Gastroesophageal sphincter (tissue), 4 donors: Measurements from ENCODE around the gene PTPRD. TPM values are rescaled to one million over a fixed set of nuclear protein-coding genes. Genes with fewer than 3 reads are reported as not detected.

Experiments
- ATAC-seq: fragments of 150-250 bp; one replicate; pipeline ENCODE4 v1.9.1; 2016; ENCODE audit warnings: mild to moderate bottlenecking, moderate library complexity
- H3K27ac ChIP-seq, 4 donors: fragments of 200-600 bp; sonication (generic) in 3 of 4; 1 replicate in 3 of 4; 2 replicates in 1 of 4; pipeline ENCODE4 v1.5.1; 2016 to 2019
- H3K27me3 ChIP-seq: fragments of 200-600 bp; sonication (generic); one replicate; pipeline ENCODE4 v1.5.1; 2019
- H3K36me3 ChIP-seq, 2 donors: fragments of 200-600 bp; sonication (generic); one replicate each; pipeline ENCODE4 v1.5.1; 2019; ENCODE audit warnings: control low read depth in 1 of 2
- H3K4me1 ChIP-seq, 3 donors: fragments of 200-600 bp; sonication (generic); 1 replicate in 2 of 3; 2 replicates in 1 of 3; pipeline ENCODE4 v1.5.1; 2016 to 2019; ENCODE audit warnings: control low read depth in 2 of 3
- H3K4me3 ChIP-seq, 2 donors: fragments of 200-600 bp; sonication (generic); one replicate each; pipeline ENCODE4 v1.5.1; 2019; ENCODE audit warnings: mild to moderate bottlenecking in 1 of 2, moderate library complexity in 1 of 2
- H3K9me3 ChIP-seq, 3 donors: fragments of 200-600 bp; sonication (generic); one replicate each; pipeline ENCODE4 v1.5.1; 2017 to 2019; ENCODE audit warnings: control low read depth in 2 of 3
- CTCF ChIP-seq, 4 experiments: fragments of 200-600 bp in 2 of 4; fragments of 450-650 bp in 2 of 4; sonication (generic) in 1 of 4; IDR thresholded peaks; one replicate each; pipeline ENCODE4 v1.5.1; 2017 to 2019; ENCODE audit warnings: antibody characterized with exemption in 4 of 4, mild to moderate bottlenecking in 2 of 4, moderate library complexity in 2 of 4
- EP300 ChIP-seq: sonication (generic); formaldehyde crosslinking; IDR thresholded peaks from one replicate; pipeline ENCODE4 v1.6.1; 2017; ENCODE audit warnings: antibody characterized with exemption, mild to moderate bottlenecking
- POLR2A ChIP-seq, 2 donors: fragments of 450-650 bp; IDR thresholded peaks; one replicate each; pipeline ENCODE4 v1.6.1; 2017; ENCODE audit warnings: antibody characterized with exemption in 2 of 2, mild to moderate bottlenecking in 2 of 2, moderate library complexity in 1 of 2
- POLR2AphosphoS5 ChIP-seq: sonication (generic); formaldehyde crosslinking; IDR thresholded peaks from one replicate; pipeline ENCODE4 v1.6.1; 2017; ENCODE audit warnings: antibody characterized with exemption
- WGBS, 2 donors: methylation state at CpG; one replicate each; pipeline ENCODE4 v1.1.5; 2018; ENCODE audit warnings: low coverage in 1 of 2; 5-methylcytosine and 5-hydroxymethylcytosine counted together
- total RNA-seq, 4 donors: library from RNA; depleted of rRNA; stranded (reverse); fragments of >200 nt; gene quantifications; one replicate each; pipeline ENCODE4 v1.1.0, GENCODE V29; 2016

The PTPRD gene
- total RNA-seq, 4 donors from 2014 or later: 3.5 to 53.9 (median 15.8) TPM

- H3K9me3 ChIP-seq: no peaks in the 10 kb centered on the region
- H3K4me3 ChIP-seq: no peak overlapping the region
- TF ChIP-seq POLR2AphosphoS5 (no peak), POLR2A (IDR thresholded peaks at IDR 0.05) (no peak), CTCF (IDR thresholded peaks at IDR 0.05) (no peak), EP300 (no peak)
- no peaks in the 10 kb centered on the region for H3K36me3 ChIP-seq
- H3K4me1 ChIP-seq: peaks cover 0 to 11% (median 0%) of the 10 kb centered on the region in 3 donors
- H3K27ac ChIP-seq: no peak overlapping the region
- no peaks in the 10 kb centered on the region for H3K27me3 ChIP-seq
- ATAC-seq: no peak
- WGBS, 2 donors: 91% methylated on average over 1 of the region's 1 CpG; no CpG with 5 or more reads in 1 of the 2 donors
These were observed 558.3 kb downstream of the PTPRD start for GRCh38 chr9:10054456-10054855.

- no peaks in the 10 kb centered on the region for H3K27me3 ChIP-seq
- H3K4me1 ChIP-seq: no peaks in the 10 kb centered on the region
- H3K4me3 ChIP-seq: no peak overlapping the region
- no peaks in the 10 kb centered on the region for H3K9me3 ChIP-seq
- TF ChIP-seq POLR2AphosphoS5 (no peak), POLR2A (IDR thresholded peaks at IDR 0.05) (no peak), EP300 (no peak), CTCF (IDR thresholded peaks at IDR 0.05) (no peak)
- H3K36me3 ChIP-seq: no peaks in the 10 kb centered on the region
- no peak overlapping the region for H3K27ac ChIP-seq
- no peak for ATAC-seq
These were observed 559.9 kb downstream of the PTPRD start for GRCh38 chr9:10052916-10053315.

GRCh38 chr9:10052181-10052580 is 560.6 kb downstream of the PTPRD start:
- H3K27me3 ChIP-seq: no peaks in the 10 kb centered on the region
- no peak overlapping the region for H3K27ac ChIP-seq
- no peaks in the 10 kb centered on the region for H3K4me1 ChIP-seq
- TF ChIP-seq POLR2A (IDR thresholded peaks at IDR 0.05) (no peak), POLR2AphosphoS5 (no peak), CTCF (IDR thresholded peaks at IDR 0.05) (no peak), EP300 (no peak)
- H3K4me3 ChIP-seq: no peak overlapping the region
- no peaks in the 10 kb centered on the region for H3K36me3 ChIP-seq
- WGBS, 2 donors: 71% methylated on average over 1 of the region's 1 CpG; no CpG with 5 or more reads in 1 of the 2 donors
- ATAC-seq: no peak
- H3K9me3 ChIP-seq: no peaks in the 10 kb centered on the region

DNA sequence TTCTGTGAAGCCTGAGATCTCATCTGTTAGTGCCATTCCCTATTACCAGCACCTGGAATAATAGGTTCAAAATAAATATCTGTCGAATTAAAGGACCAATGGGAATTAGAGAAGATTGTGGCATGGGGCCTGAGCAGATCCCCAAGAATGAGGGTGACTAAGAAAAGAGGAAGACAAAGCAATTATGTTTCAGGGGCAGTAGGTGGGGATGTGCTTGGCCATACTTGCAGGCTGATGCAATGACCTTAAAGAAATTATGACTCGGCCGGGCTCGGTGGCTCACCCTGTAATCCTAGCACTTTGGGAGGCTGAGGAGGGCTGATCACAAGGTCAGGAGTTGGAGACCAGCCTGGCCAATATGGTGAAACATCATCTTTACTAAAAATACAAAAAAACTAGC is 562.8 kb downstream of the PTPRD start:
- Histone ChIP-seq H3K27me3 (no peaks in the 10 kb centered on the region), H3K9me3 (no peaks in the 10 kb centered on the region), H3K4me3 (no peak overlapping the region), H3K27ac (no peak overlapping the region), H3K36me3 (no peaks in the 10 kb centered on the region), H3K4me1 (no peaks in the 10 kb centered on the region)
- no peak for TF ChIP-seq EP300
- no peak for TF ChIP-seq POLR2AphosphoS5
- no peak for TF ChIP-seq POLR2A (IDR thresholded peaks at IDR 0.05)
- TF ChIP-seq CTCF (IDR thresholded peaks at IDR 0.05): no peak
- no peak for ATAC-seq
- WGBS, 2 donors: 82 to 90% methylated on average over 4 of the region's 4 CpGs

- Histone ChIP-seq H3K4me1 (no peaks in the 10 kb centered on the region), H3K9me3 (no peaks in the 10 kb centered on the region), H3K27ac (no peak overlapping the region), H3K4me3 (no peak overlapping the region), H3K27me3 (no peaks in the 10 kb centered on the region), H3K36me3 (no peaks in the 10 kb centered on the region)
- ATAC-seq: no peak
- WGBS, 2 donors: 75 to 89% methylated on average over 2 to 3 of the region's 3 CpGs
- no peak for TF ChIP-seq POLR2A (IDR thresholded peaks at IDR 0.05)
- no peak for TF ChIP-seq CTCF (IDR thresholded peaks at IDR 0.05)
- TF ChIP-seq POLR2AphosphoS5: no peak
- no peak for TF ChIP-seq EP300
These were observed 563.8 kb downstream of the PTPRD start for GRCh38 chr9:10048994-10049393.
